GM12878 (cell line): ENCODE data around the gene GSTM5. TPM values are rescaled to one million over a fixed set of nuclear protein-coding genes. Genes with fewer than 3 reads are reported as not detected.

Source experiments
- ATAC-seq: fragments of 200-7000 bp; cut with Tn5 transposase; 3 replicates; pipeline ENCODE4 v1.9.1; 2020; ENCODE audit warnings: mild to moderate bottlenecking, moderate library complexity
- BruUV-seq: library from RNA; stranded (reverse); fragments of 400-500 nt; replicated peaks from 2 replicates; lab custom pipeline; 2021; lab: Mats Ljungman, UMichigan
- CTCF ChIA-PET: fragments of 300-600 bp; sonication (Branson Sonifier 250); formaldehyde crosslinking; extraction: SDS; loops from one replicate; lab custom pipeline; 2021; ENCODE audit warnings: inconsistent platforms; lab: Yijun Ruan, JAX
- POLR2A ChIA-PET: fragments of 350-600 bp; formaldehyde crosslinking; extraction: SDS; loops from one replicate; lab custom pipeline; 2021; ENCODE audit warnings: inconsistent platforms; lab: Charles Lee
- RAD21 ChIA-PET: fragments of 300-600 bp; sonication (Branson Sonifier 250); formaldehyde crosslinking; loops from one replicate; lab custom pipeline; 2023; ENCODE audit warnings: antibody characterized with exemption; ENCODE audit not compliant: unreplicated experiment; lab: Charles Lee
- SMC1A ChIA-PET: fragments of 300-600 bp; sonication (Branson Sonifier 250); formaldehyde crosslinking; loops from one replicate; lab custom pipeline; 2023; ENCODE audit not compliant: unreplicated experiment, uncharacterized antibody; lab: Charles Lee
- DNase-seq: peaks from one replicate; pipeline ENCODE4 v3.0.0-alpha.2; 2011; ENCODE audit warnings: low read depth, low spot score
- FAIRE-seq: peaks from 3 replicates; lab custom pipeline; 2011; peaks lifted over from hg19 to GRCh38; lab: Jason Lieb, UNC
- H2AFZ ChIP-seq: 2 replicates; pipeline ENCODE4 v1.6.0; 2011; ENCODE audit warnings: low read depth, low read length, control low read depth; ENCODE audit not compliant: control insufficient read depth
- H3K27ac ChIP-seq: 2 replicates; pipeline ENCODE4 v1.5.1; 2011; ENCODE audit warnings: control low read depth; ENCODE audit not compliant: control insufficient read depth, insufficient read depth
- H3K27me3 ChIP-seq, 2 experiments: replicated peaks in 1 of 2; 2 replicates each; pipeline versions ENCODE4 v1.6.0 to v1.6.1; 2011; ENCODE audit warnings: low read length in 1 of 2; ENCODE audit not compliant: control insufficient read depth in 2 of 2, insufficient read depth in 2 of 2
- H3K36me3 ChIP-seq, 2 experiments: 2 replicates each; pipeline ENCODE4 v1.5.1; 2011; ENCODE audit warnings: low read length in 1 of 2; ENCODE audit not compliant: control insufficient read depth in 2 of 2, insufficient read depth in 2 of 2
- H3K4me1 ChIP-seq: 2 replicates; pipeline ENCODE4 v1.6.1; 2011; ENCODE audit warnings: mild to moderate bottlenecking, low read length, moderate library complexity, mixed read lengths; ENCODE audit not compliant: control insufficient read depth, insufficient read depth
- H3K4me2 ChIP-seq: 2 replicates; pipeline ENCODE4 v1.6.0; 2011; ENCODE audit warnings: control low read depth; ENCODE audit not compliant: control insufficient read depth, insufficient read depth
- H3K4me3 ChIP-seq: fragments of 200-600 bp; sonication (generic); 2 replicates; pipeline ENCODE4 v1.5.1; 2016
- H3K79me2 ChIP-seq: 2 replicates; pipeline ENCODE4 v1.6.0; 2011; ENCODE audit warnings: low read length; ENCODE audit not compliant: control insufficient read depth, insufficient read depth
- H3K9ac ChIP-seq: 2 replicates; pipeline ENCODE4 v1.8.0; 2011; ENCODE audit warnings: low read length, control low read depth, mixed read lengths; ENCODE audit not compliant: control insufficient read depth, insufficient read depth
- H3K9me3 ChIP-seq: replicated peaks from 3 replicates; pipeline ENCODE4 v1.5.1; 2011; ENCODE audit warnings: mild to moderate bottlenecking, low read length; ENCODE audit not compliant: control insufficient read depth, insufficient read depth
- H4K20me1 ChIP-seq: 2 replicates; pipeline ENCODE4 v1.6.0; 2011; ENCODE audit not compliant: control insufficient read depth, insufficient read depth
- BCL11A ChIP-seq: IDR thresholded peaks from 2 replicates; pipeline ENCODE4 v1.6.1; 2011; ENCODE audit warnings: low read depth, low read length
- BCL3 ChIP-seq: IDR thresholded peaks from 2 replicates; pipeline ENCODE4 v1.6.1; 2011; ENCODE audit warnings: borderline replicate concordance, low read depth, mild to moderate bottlenecking, moderate library complexity, low read length; ENCODE audit not compliant: insufficient read depth, poor library complexity, severe bottlenecking
- BHLHE40 ChIP-seq, 2 experiments: fragments of 450-650 bp in 1 of 2; IDR thresholded peaks; 2 replicates each; pipeline ENCODE4 v1.6.1; 2011 to 2017; ENCODE audit warnings: low read depth in 2 of 2, borderline replicate concordance in 1 of 2, improper control_type of control experiment in 1 of 2, low read length in 1 of 2, mild to moderate bottlenecking in 1 of 2
- CBX3 ChIP-seq: fragments of 200-600 bp; sonication (generic); IDR thresholded peaks from 2 replicates; pipeline ENCODE4 v1.6.1; 2016; ENCODE audit warnings: low read depth, borderline replicate concordance
- HCFC1 ChIP-seq: fragments of 150-350 bp; IDR thresholded peaks from 2 replicates; pipeline ENCODE4 v1.6.1; 2014; ENCODE audit warnings: low read length
- HDAC2 ChIP-seq: fragments of 200-600 bp; sonication (generic); IDR thresholded peaks from 2 replicates; pipeline ENCODE4 v1.6.1; 2017
- MEF2B ChIP-seq: fragments of 450-650 bp; IDR thresholded peaks from 2 replicates; pipeline ENCODE4 v1.6.1; 2018; ENCODE audit warnings: mild to moderate bottlenecking, moderate library complexity; ENCODE audit not compliant: partially characterized antibody, poor library complexity, severe bottlenecking
- MYC ChIP-seq: IDR thresholded peaks from 2 replicates; pipeline ENCODE4 v1.6.1; 2011; ENCODE audit warnings: mild to moderate bottlenecking, low read length, moderate library complexity, inconsistent platforms; ENCODE audit not compliant: insufficient read depth, insufficient replicate concordance, insufficient read length, severe bottlenecking
- NBN ChIP-seq: fragments of 450-650 bp; IDR thresholded peaks from 2 replicates; pipeline ENCODE4 v1.6.1; 2016
- PAX5 ChIP-seq: IDR thresholded peaks from 2 replicates; pipeline ENCODE4 v1.6.1; 2011; ENCODE audit warnings: low read depth, low read length, borderline replicate concordance
- PML ChIP-seq: IDR thresholded peaks from 2 replicates; pipeline ENCODE4 v1.6.1; 2012; ENCODE audit warnings: low read length, inconsistent platforms
- POU2F2 ChIP-seq: IDR thresholded peaks from 3 replicates; pipeline ENCODE4 v1.6.1; 2011; ENCODE audit warnings: low read depth, mild to moderate bottlenecking, low read length, borderline replicate concordance
- SMAD5 ChIP-seq: IDR thresholded peaks from 2 replicates; pipeline ENCODE4 v1.6.1; 2016; ENCODE audit warnings: antibody characterized with exemption, low read depth
- SP1 ChIP-seq: IDR thresholded peaks from one replicate; pipeline ENCODE4 v1.6.1; 2011; ENCODE audit warnings: low read depth, low read length
- SREBF1 ChIP-seq: IDR thresholded peaks from 2 replicates; pipeline ENCODE4 v1.6.1; 2012; ENCODE audit warnings: mild to moderate bottlenecking, low read length
- SUPT20H ChIP-seq: IDR thresholded peaks from 2 replicates; pipeline ENCODE4 v1.6.1; 2011; ENCODE audit warnings: low read depth, mild to moderate bottlenecking, low read length, moderate library complexity, borderline replicate concordance; ENCODE audit not compliant: control insufficient read depth
- TARDBP ChIP-seq: IDR thresholded peaks from 2 replicates; pipeline ENCODE4 v1.6.1; 2016; ENCODE audit warnings: borderline replicate concordance
- ZBED1 ChIP-seq: IDR thresholded peaks from 2 replicates; pipeline ENCODE4 v1.6.1; 2016; ENCODE audit warnings: borderline replicate concordance
- WGBS: methylation state at CpG from one replicate; pipeline ENCODE4 v1.1.6; 2016; ENCODE audit warnings: low lambda C conversion rate; ENCODE audit not compliant: insufficient replicate concordance, insufficient coverage; ENCODE audit errors: missing lambda C conversion rate; 5-methylcytosine and 5-hydroxymethylcytosine counted together
- in situ Hi-C: fragments of 300-500 bp; cut with MboI; formaldehyde crosslinking; loops from 9 replicates; pipeline ENCODE4 v1.14.3; 2018; ENCODE audit warnings: mixed read lengths
- intact Hi-C: fragments of 100-400 bp; cut with micrococcal nuclease; formaldehyde crosslinking; loops from one replicate; pipeline ENCODE4 v1.14.2; 2022; ENCODE audit not compliant: unreplicated experiment
- polyA plus RNA-seq, 11 experiments: library from polyadenylated mRNA; depleted of rRNA in 4 of 11; unstranded in 6 of 11; stranded (reverse) in 5 of 11; fragments of >200 nt; fragmentation: Nextera tagmentation in 4 of 11; fragmentation: Illumina TruSeq in 1 of 11; extraction: Ambion mirVana in 4 of 11; extraction: Trizol in 1 of 11; gene quantifications; 1 replicate in 1 of 11; 2 replicates in 10 of 11; pipeline versions ENCODE4 v1.2.1 to v1.2.3, GENCODE V29; 2011 to 2016; ENCODE audit warnings: inconsistent platforms in 2 of 11, missing spikeins in 2 of 11, low read depth in 1 of 11
- total RNA-seq, 4 experiments: library from RNA; depleted of rRNA in 3 of 4; stranded (reverse); fragments of >200 nt in 3 of 4; fragmentation: Illumina TruSeq in 1 of 4; extraction: Trizol in 1 of 4; gene quantifications; 2 replicates each; pipeline versions ENCODE4 v1.2.1 to v1.2.3, GENCODE V29; 2013 to 2021
- TF ChIP-seq, protein P1 (sequence below): fragments of 450-650 bp; IDR thresholded peaks from 2 replicates; pipeline ENCODE4 v1.6.1; 2016; ENCODE audit warnings: mild to moderate bottlenecking
- TF ChIP-seq, protein P2 (sequence below): IDR thresholded peaks from 2 replicates; pipeline ENCODE4 v1.6.1; 2011; ENCODE audit warnings: low read depth, mild to moderate bottlenecking, low read length, moderate library complexity, borderline replicate concordance; ENCODE audit errors: extremely low read depth

Gene GSTM5
- total and polyA plus RNA-seq, 10 of the 15 experiments (the other 5 are each of a cell fraction or from before 2014, with no cell fraction given) = 0.10 to 0.37 (median 0.26) TPM; not detected in 1

DNA sequence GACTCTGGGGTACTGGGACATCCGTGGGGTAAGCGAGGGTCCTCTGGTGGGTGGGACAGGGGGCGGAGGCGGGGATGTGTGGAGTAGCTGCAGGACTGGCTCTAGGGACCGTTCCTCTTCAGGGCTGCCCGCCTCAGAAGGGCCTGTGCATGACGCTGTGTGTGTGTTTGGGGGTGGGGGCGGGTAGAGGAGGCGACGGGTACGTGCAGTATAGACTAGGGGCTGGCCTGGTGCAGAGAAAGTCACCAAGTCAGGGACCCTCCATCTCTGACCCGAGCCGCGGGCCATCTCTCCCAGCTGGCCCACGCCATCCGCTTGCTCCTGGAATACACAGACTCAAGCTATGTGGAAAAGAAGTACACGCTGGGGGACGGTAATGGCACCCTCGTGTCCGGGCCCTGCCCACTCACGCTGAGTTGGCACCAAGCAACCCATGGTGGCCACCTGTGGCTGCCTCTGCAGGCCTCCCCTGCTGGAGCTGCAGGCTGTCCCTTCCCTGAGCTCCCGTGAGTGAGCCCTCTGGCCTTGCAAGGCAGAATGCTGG lies 342 bp downstream of the GSTM5 start:
- ChIA-PET SMC1A (no interaction called here), POLR2A (no interaction called here)
- Histone ChIP-seq H3K4me1 (no peaks in the 10 kb centered on the region), H4K20me1 (no peaks in the 10 kb centered on the region), H3K27ac (no peak overlapping the region), H3K9ac (no peak overlapping the region)
- no peak for ATAC-seq
- BruUV-seq = no TSS peak
- TF ChIP-seq SUPT20H = no peak
- TF ChIP-seq PML = no peak
- TF ChIP-seq SP1 = no peak
- no peak for TF ChIP-seq CBX3
- no peak for TF ChIP-seq HCFC1
- no peak for TF ChIP-seq TARDBP
- no peak for TF ChIP-seq MEF2B
- TF ChIP-seq SREBF1 = no peak
- no peak for TF ChIP-seq BCL3
- TF ChIP-seq ZBED1 = no peak
- no peak for TF ChIP-seq SMAD5
- no peak for TF ChIP-seq BCL11A
- TF ChIP-seq MYC = no peak
- TF ChIP-seq NBN = no peak
- TF ChIP-seq, protein P1, sequence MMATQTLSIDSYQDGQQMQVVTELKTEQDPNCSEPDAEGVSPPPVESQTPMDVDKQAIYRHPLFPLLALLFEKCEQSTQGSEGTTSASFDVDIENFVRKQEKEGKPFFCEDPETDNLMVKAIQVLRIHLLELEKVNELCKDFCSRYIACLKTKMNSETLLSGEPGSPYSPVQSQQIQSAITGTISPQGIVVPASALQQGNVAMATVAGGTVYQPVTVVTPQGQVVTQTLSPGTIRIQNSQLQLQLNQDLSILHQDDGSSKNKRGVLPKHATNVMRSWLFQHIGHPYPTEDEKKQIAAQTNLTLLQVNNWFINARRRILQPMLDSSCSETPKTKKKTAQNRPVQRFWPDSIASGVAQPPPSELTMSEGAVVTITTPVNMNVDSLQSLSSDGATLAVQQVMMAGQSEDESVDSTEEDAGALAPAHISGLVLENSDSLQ = no peak
- no peak for TF ChIP-seq HDAC2
- TF ChIP-seq, protein P2, sequence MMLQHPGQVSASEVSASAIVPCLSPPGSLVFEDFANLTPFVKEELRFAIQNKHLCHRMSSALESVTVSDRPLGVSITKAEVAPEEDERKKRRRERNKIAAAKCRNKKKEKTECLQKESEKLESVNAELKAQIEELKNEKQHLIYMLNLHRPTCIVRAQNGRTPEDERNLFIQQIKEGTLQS = no peak
- TF ChIP-seq POU2F2 = no peak
- TF ChIP-seq PAX5 = no peak
- no peak for TF ChIP-seq BHLHE40 (IDR thresholded peaks at IDR 0.05; ENCODE audit: borderline replicate concordance in 1 of 2, low read depth in 2 of 2, low read length in 1 of 2)
- TF ChIP-seq, all 136 proteins: peak for 0
- DNase-seq (no peak), FAIRE-seq (no peak)
- H3K79me2 ChIP-seq = no peaks in the 10 kb centered on the region
- H3K4me2 ChIP-seq = 0 out of 2 replicates have a peak overlapping the region, but pooled peaks have one; percentile 25
- 82% methylated on average over 14 of the region's 22 CpGs for WGBS
- in situ Hi-C loops = no loop called here
- no peaks in the 10 kb centered on the region for H3K27me3 ChIP-seq
- peaks cover 1% of the 10 kb centered on the region; the same call in 2 of the 3 replicates for H3K9me3 ChIP-seq
- H3K36me3 ChIP-seq = no peaks in the 10 kb centered on the region
- intact Hi-C loops = no loop called here
- ChIA-PET RAD21 (no interaction called here), CTCF (no interaction called here)
- H3K4me3 ChIP-seq = no peak overlapping the region
- no peak overlapping the region for H2AFZ ChIP-seq
